Neural progenitor cell (in vitro differentiated cells): ENCODE data around the gene TMEM131L. TPM values are rescaled to one million over a fixed set of nuclear protein-coding genes. Genes with fewer than 3 reads are reported as not detected.
A peak's percentile ranks its signal among the peaks of the same experiment; 100 is the strongest.

ENCODE experiments used
- DNase-seq: peaks from one replicate; pipeline ENCODE4 v3.0.0-alpha.2; 2016; ENCODE audit warnings: low spot score
- H2AFZ ChIP-seq: fragments of 200-600 bp; sonication (generic); replicated peaks from 2 replicates; pipeline ENCODE4 v1.6.1; 2016; ENCODE audit warnings: antibody characterized with exemption
- H3F3A ChIP-seq: fragments of 200-600 bp; sonication (generic); 2 replicates; pipeline ENCODE4 v1.6.1; 2016; ENCODE audit warnings: antibody characterized with exemption, low read depth
- H3K27ac ChIP-seq: fragments of 200-600 bp; sonication (generic); 2 replicates; pipeline ENCODE4 v1.5.1; 2016; ENCODE audit warnings: mild to moderate bottlenecking
- H3K27me3 ChIP-seq: fragments of 200-600 bp; sonication (generic); 2 replicates; pipeline ENCODE4 v1.6.1; 2016; ENCODE audit warnings: mild to moderate bottlenecking, moderate library complexity
- H3K36me3 ChIP-seq: fragments of 200-600 bp; sonication (generic); 2 replicates; pipeline ENCODE4 v1.5.1; 2016
- H3K4me1 ChIP-seq: fragments of 200-600 bp; sonication (generic); 2 replicates; pipeline ENCODE4 v1.6.1; 2016; ENCODE audit warnings: mixed run types
- H3K4me2 ChIP-seq: fragments of 200-600 bp; sonication (generic); 2 replicates; pipeline ENCODE4 v1.6.1; 2016
- H3K4me3 ChIP-seq: fragments of 200-600 bp; sonication (generic); 2 replicates; pipeline ENCODE4 v1.5.1; 2016
- H3K79me2 ChIP-seq: fragments of 200-600 bp; sonication (generic); 2 replicates; pipeline ENCODE4 v1.6.1; 2016; ENCODE audit warnings: low read depth
- H3K9ac ChIP-seq: fragments of 200-600 bp; sonication (generic); 2 replicates; pipeline ENCODE4 v1.6.1; 2016
- H3K9me3 ChIP-seq: fragments of 200-600 bp; sonication (generic); 2 replicates; pipeline ENCODE4 v1.5.1; 2016; ENCODE audit warnings: low read depth
- H4K20me1 ChIP-seq: fragments of 200-600 bp; sonication (generic); 2 replicates; pipeline ENCODE4 v1.6.1; 2016; ENCODE audit warnings: low read depth
- H3K27ac Mint-ChIP-seq: 3 replicates; pipeline ENCODE4 v1.8.0; 2021; ENCODE audit warnings: mixed read lengths
- H3K27me3 Mint-ChIP-seq: 2 replicates; pipeline ENCODE4 v1.8.0; 2022; ENCODE audit warnings: low read depth, mild to moderate bottlenecking, inconsistent platforms, moderate library complexity, mixed read lengths; ENCODE audit not compliant: insufficient read depth
- H3K36me3 Mint-ChIP-seq: 3 replicates; pipeline ENCODE4 v1.8.0; 2021; ENCODE audit warnings: mixed read lengths
- H3K4me1 Mint-ChIP-seq: 3 replicates; pipeline ENCODE4 v1.8.0; 2021; ENCODE audit warnings: mixed read lengths
- H3K4me3 Mint-ChIP-seq: 3 replicates; pipeline ENCODE4 v1.8.0; 2021; ENCODE audit warnings: mild to moderate bottlenecking, moderate library complexity, mixed read lengths
- H3K9me3 Mint-ChIP-seq: 3 replicates; pipeline ENCODE4 v1.8.0; 2020; ENCODE audit warnings: mixed read lengths
- CTCF ChIP-seq: fragments of 200-600 bp; sonication (generic); IDR thresholded peaks from 2 replicates; pipeline ENCODE4 v1.5.1; 2017; ENCODE audit warnings: antibody characterized with exemption, mild to moderate bottlenecking
- EZH2 ChIP-seq: fragments of 200-600 bp; sonication (generic); IDR thresholded peaks from 2 replicates; pipeline ENCODE4 v1.6.1; 2017; ENCODE audit warnings: antibody characterized with exemption, mild to moderate bottlenecking, moderate library complexity
- EZH2phosphoT487 ChIP-seq: fragments of 200-600 bp; sonication (generic); IDR thresholded peaks from 2 replicates; pipeline ENCODE4 v1.6.1; 2017; ENCODE audit warnings: antibody characterized with exemption
- total RNA-seq: library from RNA; depleted of rRNA; stranded (reverse); fragments of >200 nt; gene quantifications from 2 replicates; pipeline ENCODE4 v1.2.3, GENCODE V29; 2015; ENCODE audit warnings: low replicate concordance

TMEM131L gene
- total RNA-seq, 1 donor from 2014 or later, result 14.8 TPM

- no peaks in the 10 kb centered on the region for H3K9me3 ChIP-seq
- H3K27me3 Mint-ChIP-seq, result peaks cover 4% of the 10 kb centered on the region
- H3K27me3 ChIP-seq, result no peaks in the 10 kb centered on the region
- H3K4me1 ChIP-seq, result peaks cover 14% of the 10 kb centered on the region
- no peak for DNase-seq
- peaks cover 8% of the 10 kb centered on the region for H3K36me3 Mint-ChIP-seq
- H3K36me3 ChIP-seq, result no peaks in the 10 kb centered on the region
- H3K4me2 ChIP-seq, result no peak overlapping the region
- H3K79me2 ChIP-seq, result no peaks in the 10 kb centered on the region
- no peak overlapping the region for H3K27ac Mint-ChIP-seq
- no peak for TF ChIP-seq EZH2phosphoT487
- TF ChIP-seq EZH2, result no peak
- no peak for TF ChIP-seq CTCF
- H3F3A ChIP-seq, result peaks cover 5% of the 10 kb centered on the region
- no peak overlapping the region for H3K4me3 ChIP-seq
- no peak overlapping the region for H3K9ac ChIP-seq
- H3K27ac ChIP-seq, result no peak overlapping the region
- H3K4me3 Mint-ChIP-seq, result no peak overlapping the region
- peaks cover 15% of the 10 kb centered on the region for H3K4me1 Mint-ChIP-seq
- H2AFZ ChIP-seq, result no peak overlapping the region
- H4K20me1 ChIP-seq, result no peaks in the 10 kb centered on the region
- no peaks in the 10 kb centered on the region for H3K9me3 Mint-ChIP-seq
These were observed 76.0 kb downstream of the TMEM131L start for GRCh38 chr4:153542131-153542530.

- H3K4me1 ChIP-seq, result peaks cover 16% of the 10 kb centered on the region
- Mint-ChIP-seq H3K27ac (no peak overlapping the region), H3K36me3 (peaks cover 8% of the 10 kb centered on the region)
These were observed 76.7 kb downstream of the TMEM131L start for GRCh38 chr4:153542834-153543233.

GRCh38 chr4:153543351-153543750 is 77.2 kb downstream of the TMEM131L start:
- peaks cover 5% of the 10 kb centered on the region for H3K79me2 ChIP-seq
- H3K36me3 Mint-ChIP-seq, result peaks cover 8% of the 10 kb centered on the region
- no peak overlapping the region for H3K4me2 ChIP-seq
- TF ChIP-seq EZH2, result no peak
- no peak for TF ChIP-seq EZH2phosphoT487
- TF ChIP-seq CTCF, result no peak
- H3K36me3 ChIP-seq, result no peaks in the 10 kb centered on the region
- H3K4me3 ChIP-seq, result no peak overlapping the region
- peaks cover 5% of the 10 kb centered on the region for H3F3A ChIP-seq
- H3K4me3 Mint-ChIP-seq, result no peak overlapping the region
- H3K27me3 ChIP-seq, result no peaks in the 10 kb centered on the region
- no peak for DNase-seq
- peaks cover 19% of the 10 kb centered on the region for H3K4me1 Mint-ChIP-seq
- H3K27ac ChIP-seq, result no peak overlapping the region
- no peak overlapping the region for H3K27ac Mint-ChIP-seq
- H3K4me1 ChIP-seq, result peaks cover 17% of the 10 kb centered on the region
- H3K27me3 Mint-ChIP-seq, result peaks cover 4% of the 10 kb centered on the region
- no peaks in the 10 kb centered on the region for H3K9me3 ChIP-seq
- H2AFZ ChIP-seq, result no peak overlapping the region
- no peaks in the 10 kb centered on the region for H3K9me3 Mint-ChIP-seq
- H4K20me1 ChIP-seq, result no peaks in the 10 kb centered on the region
- no peak overlapping the region for H3K9ac ChIP-seq

More at GRCh38 chr4:153542834-153543233, 76.7 kb downstream of the TMEM131L start:
- peaks cover under 1% of the 10 kb centered on the region for H3K79me2 ChIP-seq
- TF ChIP-seq CTCF (peak; percentile 43), EZH2 (no peak)
- no peak overlapping the region for H3K9ac ChIP-seq
- no peak overlapping the region for H3K4me3 ChIP-seq
- peaks cover 5% of the 10 kb centered on the region for H3F3A ChIP-seq
- H3K9me3 ChIP-seq, result no peaks in the 10 kb centered on the region
- no peak for DNase-seq
- no peaks in the 10 kb centered on the region for H3K9me3 Mint-ChIP-seq
- H2AFZ ChIP-seq, result no peak overlapping the region
- no peaks in the 10 kb centered on the region for H3K27me3 ChIP-seq
- H3K4me1 Mint-ChIP-seq, result peaks cover 17% of the 10 kb centered on the region
- H3K36me3 ChIP-seq, result no peaks in the 10 kb centered on the region
- H3K4me2 ChIP-seq, result no peak overlapping the region
- H3K27me3 Mint-ChIP-seq, result peaks cover 4% of the 10 kb centered on the region
- no peaks in the 10 kb centered on the region for H4K20me1 ChIP-seq
- H3K4me3 Mint-ChIP-seq, result no peak overlapping the region
- H3K27ac ChIP-seq, result no peak overlapping the region
